Stomach (tissue), 4 donors: ENCODE results near the gene CPHXL2.

Source experiments
- EP300 ChIP-seq: sonication (generic); formaldehyde crosslinking; IDR thresholded peaks from one replicate; pipeline ENCODE4 v1.6.1; 2017; ENCODE audit warnings: antibody characterized with exemption
- POLR2A ChIP-seq, 4 donors: fragments of 450-650 bp; IDR thresholded peaks; one replicate each; pipeline ENCODE4 v1.6.1; 2016; ENCODE audit warnings: antibody characterized with exemption in 4 of 4, control low read depth in 2 of 4, mild to moderate bottlenecking in 1 of 4, moderate library complexity in 1 of 4
- POLR2AphosphoS5 ChIP-seq, 3 donors: sonication (generic); formaldehyde crosslinking; IDR thresholded peaks; one replicate each; pipeline ENCODE4 v1.6.1; 2016; ENCODE audit warnings: antibody characterized with exemption in 3 of 3
- TF ChIP-seq, protein P1 (sequence below), 7 experiments: fragments of 450-650 bp in 4 of 7; fragments of 200-600 bp in 3 of 7; sonication (generic) in 3 of 7; IDR thresholded peaks; one replicate each; pipeline ENCODE4 v1.5.1; 2016 to 2019; ENCODE audit warnings: antibody characterized with exemption in 7 of 7, control low read depth in 2 of 7, mild to moderate bottlenecking in 1 of 7

DNA sequence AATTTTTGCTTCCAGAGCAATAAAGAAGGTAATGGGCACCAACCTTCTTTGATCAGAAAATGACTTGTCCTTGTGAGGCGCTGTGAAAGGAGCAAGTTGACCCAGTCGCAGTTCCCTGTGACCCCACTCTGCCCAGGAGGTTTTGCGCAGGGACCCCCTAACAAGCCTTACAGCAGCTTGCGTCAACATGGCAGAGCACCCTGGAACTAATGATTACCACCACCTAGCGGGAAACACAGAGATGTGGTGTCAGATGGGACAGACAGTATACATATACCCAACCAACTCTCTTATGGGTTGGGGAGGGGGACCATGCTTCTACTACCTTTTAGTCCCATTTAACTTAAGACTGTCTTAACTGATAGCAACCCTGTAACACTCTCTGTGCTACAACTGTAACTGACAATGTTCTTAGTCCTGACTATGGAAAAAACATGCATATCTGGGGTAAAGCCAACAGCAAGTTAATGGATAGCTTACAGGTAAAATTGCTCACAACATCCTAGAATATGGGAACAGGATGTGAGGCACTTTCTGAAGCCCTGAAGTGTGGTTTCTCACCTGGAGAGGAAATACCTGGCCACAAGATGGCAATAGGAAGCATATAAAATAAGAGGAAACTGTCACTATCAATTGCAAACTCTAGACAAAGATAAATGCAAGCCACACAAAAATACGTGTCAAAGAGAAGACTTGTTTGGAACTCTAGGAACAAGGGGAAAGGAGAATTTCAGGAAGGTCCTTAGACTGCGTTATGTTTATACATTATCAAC, 32.4 kb downstream of the CPHXL2 start:
- TF ChIP-seq, protein P1, sequence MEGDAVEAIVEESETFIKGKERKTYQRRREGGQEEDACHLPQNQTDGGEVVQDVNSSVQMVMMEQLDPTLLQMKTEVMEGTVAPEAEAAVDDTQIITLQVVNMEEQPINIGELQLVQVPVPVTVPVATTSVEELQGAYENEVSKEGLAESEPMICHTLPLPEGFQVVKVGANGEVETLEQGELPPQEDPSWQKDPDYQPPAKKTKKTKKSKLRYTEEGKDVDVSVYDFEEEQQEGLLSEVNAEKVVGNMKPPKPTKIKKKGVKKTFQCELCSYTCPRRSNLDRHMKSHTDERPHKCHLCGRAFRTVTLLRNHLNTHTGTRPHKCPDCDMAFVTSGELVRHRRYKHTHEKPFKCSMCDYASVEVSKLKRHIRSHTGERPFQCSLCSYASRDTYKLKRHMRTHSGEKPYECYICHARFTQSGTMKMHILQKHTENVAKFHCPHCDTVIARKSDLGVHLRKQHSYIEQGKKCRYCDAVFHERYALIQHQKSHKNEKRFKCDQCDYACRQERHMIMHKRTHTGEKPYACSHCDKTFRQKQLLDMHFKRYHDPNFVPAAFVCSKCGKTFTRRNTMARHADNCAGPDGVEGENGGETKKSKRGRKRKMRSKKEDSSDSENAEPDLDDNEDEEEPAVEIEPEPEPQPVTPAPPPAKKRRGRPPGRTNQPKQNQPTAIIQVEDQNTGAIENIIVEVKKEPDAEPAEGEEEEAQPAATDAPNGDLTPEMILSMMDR (IDR thresholded peaks at IDR 0.05): peak in 1 of 7 experiments; percentile 18
- TF ChIP-seq POLR2AphosphoS5 (IDR thresholded peaks at IDR 0.05) (no peak), EP300 (no peak), POLR2A (IDR thresholded peaks at IDR 0.05) (no peak)
